GM12892 (cell line): ENCODE measurements around the gene COG8.

Experiments
- POLR2A ChIP-seq: IDR thresholded peaks from 2 replicates; pipeline ENCODE4 v1.6.1; 2011; ENCODE audit warnings: low read depth, low read length, control low read depth
- POLR2AphosphoS5 ChIP-seq: IDR thresholded peaks from 2 replicates; pipeline ENCODE4 v1.6.1; 2011; ENCODE audit warnings: low read depth, low read length, control low read depth
- TAF1 ChIP-seq: IDR thresholded peaks from 2 replicates; pipeline ENCODE4 v1.6.1; 2011; ENCODE audit warnings: low read depth, mild to moderate bottlenecking, control low read depth, low read length, borderline replicate concordance

DNA sequence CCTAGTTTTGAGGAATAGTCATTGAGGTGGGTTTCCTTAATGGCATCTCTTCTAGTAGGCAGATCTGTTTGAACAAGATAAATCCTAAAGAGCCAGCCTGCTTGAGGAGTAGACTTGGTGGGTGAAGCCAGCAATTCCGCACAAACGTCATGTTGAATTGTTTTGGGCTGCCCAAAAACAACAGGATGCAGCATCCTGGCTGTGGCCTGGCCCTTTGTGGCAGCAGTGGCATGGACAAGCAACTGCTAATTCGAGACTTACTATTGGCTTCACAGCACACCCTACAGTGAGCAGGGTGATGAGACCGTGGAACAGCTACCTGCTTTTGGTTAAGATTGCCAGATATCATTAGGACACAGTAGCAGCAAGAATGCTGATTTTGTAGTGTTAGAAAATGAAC lies 37.5 kb downstream of the COG8 start:
- TF ChIP-seq POLR2A (no peak), POLR2AphosphoS5 (no peak), TAF1 (no peak)
